NCI-H510A treated with DMSO at 0.1 percent for 48 hours (cell line): Measurements from ENCODE around the gene GADD45B.
"Not testable (repeated sequence)": the region's sequence is repeated elsewhere in the genome, so short reads cannot be mapped to it uniquely, and the experiment has no call there.

Experiments used
- DNase-seq: peaks from one replicate; lab custom pipeline; 2025; lab: John Stamatoyannopoulos, UW

GADD45B gene

DNA sequence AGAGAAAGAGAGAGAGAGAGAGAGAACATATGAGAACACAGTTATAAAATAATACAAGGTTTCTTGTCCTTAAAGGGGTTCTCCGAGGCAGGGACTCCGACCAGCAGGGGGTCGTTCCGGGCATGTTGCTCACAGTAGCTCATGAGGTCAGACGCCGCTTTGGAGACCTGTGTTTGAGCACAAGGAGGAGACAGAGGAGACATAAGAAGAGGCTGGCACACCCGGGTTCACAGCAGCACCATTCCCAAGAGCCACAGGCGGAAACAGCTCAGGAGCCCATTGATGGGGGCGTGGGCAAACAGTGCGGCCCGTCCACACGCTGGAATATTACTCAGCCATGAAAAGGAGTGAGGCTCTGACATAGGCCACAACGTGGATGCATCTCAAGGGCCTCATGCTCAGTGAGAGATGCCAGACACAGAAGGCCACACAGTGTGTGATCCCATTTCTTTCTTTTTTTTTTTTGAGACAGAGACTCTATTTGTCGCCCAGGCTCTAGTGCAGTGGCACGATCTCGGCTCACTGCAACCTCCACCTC is 39.1 kb downstream of the GADD45B start:
- no peak for DNase-seq

DNA sequence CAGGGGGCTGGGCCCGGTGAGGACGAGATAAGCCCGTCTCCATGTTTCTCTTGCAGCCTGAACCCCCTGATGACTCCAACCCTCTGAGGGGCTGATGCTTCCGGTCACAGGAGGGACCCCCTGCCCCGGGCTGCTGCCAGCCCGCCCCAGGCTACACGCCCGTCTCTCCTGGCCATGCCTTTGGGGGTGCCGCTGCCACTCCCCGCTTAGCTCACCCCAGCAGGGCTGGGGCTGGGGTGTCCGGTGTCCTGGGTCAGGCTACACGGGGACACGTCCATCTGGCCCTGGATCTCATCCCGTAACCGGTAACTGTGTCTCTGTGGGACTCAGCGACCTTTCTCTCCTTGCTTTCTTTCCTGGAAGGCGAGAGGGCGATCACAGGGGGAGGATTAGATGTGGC is 40.8 kb downstream of the GADD45B start:
- no peak for DNase-seq

DNA sequence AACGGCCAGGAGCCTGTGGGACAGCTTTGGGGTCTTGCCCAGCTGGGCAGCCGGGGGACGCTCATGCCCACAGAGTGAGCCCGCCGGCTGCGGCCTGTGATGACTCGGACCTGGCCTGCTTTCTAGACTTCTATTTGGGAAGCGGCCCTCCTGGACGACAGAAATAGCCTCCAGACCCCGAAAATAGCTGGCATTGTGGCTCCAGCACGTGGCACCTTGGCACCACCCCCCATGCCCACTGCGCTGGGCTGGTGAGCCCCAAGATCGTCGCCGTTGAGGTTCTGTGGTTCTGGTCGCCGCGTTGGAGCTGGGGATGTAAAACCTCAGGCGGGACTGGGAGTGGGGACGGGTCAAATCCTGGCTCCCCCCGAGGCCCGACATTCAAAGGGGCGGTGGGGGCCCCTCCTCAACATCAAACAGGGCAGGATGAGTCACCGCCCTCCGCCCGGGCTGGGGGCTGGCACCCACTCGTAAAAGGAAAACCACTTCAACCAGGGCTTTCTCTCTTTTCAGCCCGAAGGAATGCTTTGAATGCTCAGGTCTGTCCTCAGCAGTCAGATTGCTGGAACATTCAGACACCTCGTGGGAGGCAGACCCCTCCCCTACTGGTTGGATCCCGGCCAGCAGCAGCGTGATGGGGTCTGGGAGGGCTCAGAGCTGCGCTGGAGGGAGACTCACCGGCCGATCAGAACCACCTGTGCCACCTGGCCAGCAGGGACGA is 42.1 kb downstream of the GADD45B start:
- no peak for DNase-seq

DNA sequence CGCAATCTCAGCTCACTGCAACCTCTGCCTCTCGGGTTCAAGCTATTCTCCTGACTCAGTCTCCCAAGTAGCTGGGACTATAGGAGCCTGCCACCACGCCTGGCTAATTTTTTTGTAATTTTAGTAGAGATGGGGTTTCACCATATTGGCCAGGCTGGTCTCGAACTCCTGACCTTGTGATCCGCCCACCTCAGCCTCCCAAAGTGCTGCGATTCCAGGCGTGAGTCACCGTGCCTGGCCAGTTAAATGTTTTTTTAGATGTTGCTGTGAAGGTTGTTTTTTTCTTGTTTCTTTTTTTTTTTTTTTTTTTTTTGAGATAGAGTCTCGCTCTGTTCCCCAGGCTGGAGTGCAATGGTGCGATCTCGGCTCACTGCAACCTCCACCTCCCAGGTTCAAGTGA is 42.9 kb downstream of the GADD45B start:
- DNase-seq: not testable (repeated sequence)

DNA sequence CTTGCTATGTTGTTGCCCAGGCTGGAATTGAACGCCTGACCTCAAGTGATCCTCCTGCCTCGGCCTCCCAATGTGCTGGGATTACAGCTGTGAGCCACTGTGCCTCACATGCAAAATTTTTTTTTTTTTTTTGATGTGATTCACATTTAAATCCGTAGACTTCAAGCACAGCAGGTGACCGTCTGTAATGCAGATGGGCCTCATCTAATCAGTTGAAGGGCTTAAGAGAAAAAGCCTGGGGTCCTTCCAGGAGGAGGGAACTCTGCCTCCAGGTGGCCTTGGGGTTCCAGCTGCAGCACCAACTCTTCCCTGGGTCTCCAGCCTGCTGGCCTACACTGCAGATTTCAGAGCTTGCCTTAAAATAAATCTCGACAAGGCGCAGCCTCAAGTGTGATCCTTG is 43.6 kb downstream of the GADD45B start:
- no peak for DNase-seq

DNA sequence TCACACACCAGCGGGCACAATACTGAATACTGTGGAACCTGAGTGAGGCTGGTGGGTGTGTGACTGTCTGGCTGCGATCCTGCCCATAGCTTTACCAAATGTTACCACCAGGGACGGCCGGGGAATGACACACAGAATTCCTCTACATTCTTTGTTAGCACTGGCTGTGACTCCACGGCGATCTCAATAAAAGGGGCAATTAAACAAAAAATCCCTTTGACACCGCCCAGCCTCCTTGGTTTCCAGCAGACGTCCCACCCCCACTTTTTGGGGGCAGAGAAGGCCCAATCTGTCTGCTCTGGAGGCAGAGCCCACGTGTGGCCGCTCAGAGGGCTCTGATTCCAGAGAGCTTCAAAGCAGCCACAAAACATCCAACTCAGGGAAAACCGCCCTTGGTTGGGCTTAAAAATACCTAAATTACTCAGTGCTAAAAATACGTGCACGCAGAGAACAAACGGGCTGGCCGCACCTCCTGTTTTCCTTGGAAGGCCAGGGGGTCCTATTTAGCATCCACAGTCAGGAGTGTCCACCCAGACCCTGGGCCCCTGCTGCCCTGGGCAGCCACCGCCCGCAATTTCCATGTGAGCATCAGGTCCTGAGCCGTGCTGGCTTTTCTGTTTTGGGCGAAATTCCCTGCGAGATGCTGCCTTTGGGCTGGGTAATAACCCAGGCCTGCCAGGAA is 47.8 kb downstream of the GADD45B start:
- DNase-seq: no peak

DNA sequence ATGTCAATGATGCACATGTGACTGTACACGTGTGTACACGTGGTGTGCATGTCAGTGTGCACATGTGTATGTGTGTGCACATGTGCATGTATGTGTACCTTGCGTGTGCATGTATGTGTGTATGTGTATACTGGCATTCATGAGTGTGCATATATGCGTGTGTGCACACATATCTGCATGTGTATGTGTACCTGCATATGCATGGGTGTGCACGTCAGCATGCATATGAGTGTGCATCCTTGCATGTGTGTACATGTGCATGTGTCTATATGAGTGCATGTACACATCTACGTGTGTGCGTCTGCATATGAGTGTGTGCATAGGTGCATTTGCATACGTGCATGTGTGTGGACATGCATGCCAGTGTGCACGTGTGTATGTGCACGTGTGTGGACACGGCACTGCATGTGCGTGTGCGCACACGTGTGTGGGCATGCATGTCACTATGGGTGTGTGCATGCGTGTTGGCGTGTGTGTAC is 48.5 kb downstream of the GADD45B start:
- no peak for DNase-seq

DNA sequence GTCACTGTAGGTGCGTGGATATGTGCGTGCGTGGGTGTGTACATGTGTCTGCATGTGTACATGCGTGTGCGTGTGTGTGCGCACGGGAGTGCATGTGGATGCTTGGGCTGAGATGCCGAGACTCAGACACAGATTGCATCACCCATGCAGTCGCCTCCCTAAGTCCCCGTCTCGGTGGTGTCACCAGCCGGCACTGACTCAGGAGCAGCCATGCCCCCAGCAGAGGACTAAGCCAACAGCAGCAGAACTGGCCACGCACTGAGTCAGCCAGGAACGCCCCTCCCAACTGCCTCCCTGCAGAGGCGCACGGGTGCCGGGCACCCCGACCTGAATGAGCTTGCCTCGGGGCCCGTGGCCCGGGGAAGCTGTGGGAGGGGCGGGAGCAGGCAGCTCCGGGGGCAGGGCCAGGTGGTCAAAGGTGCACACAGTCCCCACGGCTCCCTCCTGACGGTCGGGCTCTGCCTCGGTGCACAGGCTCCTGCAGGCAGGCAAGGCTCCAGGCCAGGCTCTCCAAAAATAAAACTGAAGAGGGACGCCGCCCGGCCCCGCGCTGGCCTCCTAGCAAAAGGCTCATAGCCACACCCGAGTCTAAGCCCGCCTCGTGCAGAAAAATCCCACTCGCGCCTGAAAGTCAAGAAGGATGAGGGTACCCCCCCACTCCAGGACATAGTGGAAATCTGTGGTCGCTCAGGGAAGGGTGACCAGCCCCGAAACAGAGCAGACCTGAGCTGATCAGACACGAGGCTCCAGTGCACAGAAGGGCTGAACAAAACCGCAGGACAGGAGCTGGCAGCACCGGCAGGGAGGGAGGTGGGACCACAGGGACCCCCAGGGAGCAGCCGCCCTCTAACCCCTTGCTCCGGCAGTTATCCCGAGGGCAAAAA is 49.2 kb downstream of the GADD45B start:
- DNase-seq: no peak

DNA sequence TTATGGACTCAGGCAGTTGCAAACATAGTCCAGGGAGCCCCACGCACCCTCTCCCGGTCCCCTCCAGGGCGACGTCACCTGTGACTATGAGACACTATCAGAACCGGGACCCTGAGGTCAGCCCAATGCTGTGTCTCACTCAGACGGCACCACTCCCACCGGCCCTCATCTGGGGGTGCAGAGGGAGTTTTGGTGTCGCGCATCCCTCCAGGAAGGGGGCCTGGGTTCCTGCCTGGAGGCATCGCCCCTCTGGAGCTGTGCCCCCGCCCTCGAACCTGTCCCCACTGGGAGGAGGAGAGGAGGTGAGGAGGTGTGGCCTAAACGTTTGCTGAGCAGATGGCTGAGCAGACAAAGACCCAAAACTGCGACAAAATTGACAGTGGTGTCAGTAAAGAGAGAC is 51.2 kb downstream of the GADD45B start:
- DNase-seq: no peak

DNA sequence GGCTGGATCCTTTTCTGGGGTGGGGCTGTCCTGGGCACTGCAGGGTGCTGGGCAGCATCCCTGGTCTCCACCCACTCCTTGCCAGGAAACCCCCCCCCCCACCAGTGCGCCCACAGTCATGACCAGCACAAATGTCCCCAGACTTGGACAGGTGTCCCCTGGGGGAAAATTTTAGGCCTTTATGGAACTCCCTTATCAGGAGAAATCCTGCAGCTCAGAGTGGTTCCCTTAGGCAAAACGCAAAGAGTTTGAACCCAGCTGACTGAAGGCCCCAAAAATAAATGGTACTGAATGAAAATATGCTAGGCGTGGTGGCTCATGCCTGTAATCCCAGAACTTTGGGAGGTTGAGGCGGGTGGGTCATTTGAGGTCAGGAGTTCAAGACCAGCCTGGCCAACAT is 51.8 kb downstream of the GADD45B start:
- DNase-seq: no peak
